Measurements from ENCODE around the gene HOOK2.

GRCh38 chr19:12787458-12787857 lies 12.1 kb upstream of the HOOK2 start:
- TF ChIP-seq CTCF (IDR thresholded peaks at IDR 0.05 in 8 of 11, conservative IDR thresholded peaks at IDR 0.05 in 3 of 11) (no peak), POLR2AphosphoS5 (IDR thresholded peaks at IDR 0.05) (no peak), POLR2A (IDR thresholded peaks at IDR 0.05) (no peak)

All from spleen (tissue), 7 donors.